ENCODE data around the gene COL7A1. TPM values are rescaled to one million over a fixed set of nuclear protein-coding genes. Genes with fewer than 3 reads are reported as not detected.
A peak's percentile ranks its signal among the peaks of the same experiment; 100 is the strongest.

Gene COL7A1
- total and polyA plus RNA-seq, 2 of the 8 experiments (the other 6 are each of a cell fraction or from before 2014, with no cell fraction given), result 10.7 to 13.9 TPM

GRCh38 chr3:48561045-48561736 lies 33.9 kb downstream of the COL7A1 start:
- H3K27me3 ChIP-seq (replicated peaks in 1 of 4; ENCODE audit: control insufficient read depth in 3 of 4, extremely low read depth in 1 of 4, insufficient read depth in 3 of 4, low read length in 3 of 4), result no peaks in the 10 kb centered on the region
- peak overlapping the region; percentile 64; the same call in 1 of the 2 replicates for H4K8ac ChIP-seq (ENCODE audit: extremely low read depth, insufficient read depth, low read length)
- H4K5ac ChIP-seq (ENCODE audit: insufficient read length, low read depth, low read length), result peak overlapping the region; percentile 73
- peak overlapping the region; percentile 99; the same call in 1 of the 2 replicates for H2BK12ac ChIP-seq (ENCODE audit: low read depth, low read length)
- no peaks in the 10 kb centered on the region; the same call in 1 of the 2 replicates for H3K23me2 ChIP-seq (ENCODE audit: low read depth, low read length)
- FAIRE-seq, result no peak
- H3K9me3 ChIP-seq (ENCODE audit: insufficient read depth in 2 of 2, low read depth in 1 of 2, low read length in 1 of 2), result no peaks in the 10 kb centered on the region
- ChIA-PET POLR2A (ENCODE audit: partially characterized antibody) (interaction anchor here (0.7 to 1.6 kb wide), 12 partner anchors 16 to 161 kb away, joined by 3 to 6 read pairs (median 4); partner anchors contain the start of genes CCDC51, SLC26A6, TMA7 and UQCRC1), CTCF (ENCODE audit: partially characterized antibody) (interaction anchor here (0.7 to 6.7 kb wide), 17 partner anchors 9 to 174 kb away, joined by 3 to 52 read pairs (median 4); partner anchors contain the start of genes CCDC51, SLC26A6 and TMA7)
- H3K27ac ChIP-seq (ENCODE audit: low read depth, low read length), result no peak overlapping the region
- H3K79me1 ChIP-seq (ENCODE audit: low read depth, low read length), result no peaks in the 10 kb centered on the region
- no peak overlapping the region for H3K14ac ChIP-seq (ENCODE audit: insufficient read length)
- peak overlapping the region; percentile 96 for H3K4ac ChIP-seq (replicated peaks; ENCODE audit: insufficient read length, low read depth, low read length)
- WGBS, 2 experiments (ENCODE audit: extremely low coverage in 1 of 2, insufficient coverage in 1 of 2, insufficient read length in 1 of 2, insufficient replicate concordance in 2 of 2, low coverage in 1 of 2, low lambda C conversion rate in 2 of 2, missing lambda C conversion rate in 1 of 2), result 53% methylated on average over 18 of the region's 21 CpGs; no CpG with 5 or more reads in 1 of the 2 experiments
- H3K23ac ChIP-seq (ENCODE audit: insufficient read length), result no peak overlapping the region
- H3K4me1 ChIP-seq (replicated peaks in 1 of 4; ENCODE audit: control insufficient read depth in 3 of 4, insufficient read depth in 4 of 4, low read length in 3 of 4), result peaks cover 4 to 30% (median 18%) of the 10 kb centered on the region in 4 experiments
- H2BK120ac ChIP-seq (replicated peaks; ENCODE audit: low read depth, low read length), result no peak overlapping the region
- H3K4me2 ChIP-seq (ENCODE audit: insufficient read depth in 1 of 2, low read depth in 2 of 2, low read length in 2 of 2), result peak overlapping the region; percentile 59 to 64
- no peak overlapping the region for H3K56ac ChIP-seq (replicated peaks; ENCODE audit: insufficient read length, low read depth, low read length)
- no peaks in the 10 kb centered on the region for H3K79me2 ChIP-seq (ENCODE audit: control insufficient read depth in 1 of 2, insufficient read depth in 2 of 2, low read length in 2 of 2)
- H4K91ac ChIP-seq (replicated peaks; ENCODE audit: insufficient read length, low read length), result peak overlapping the region; percentile 81
- H2AK5ac ChIP-seq (ENCODE audit: low read depth, low read length), result no peak overlapping the region; the same call in 1 of the 2 replicates
- H3K9ac ChIP-seq (replicated peaks in 1 of 4; ENCODE audit: extremely low read depth in 1 of 4, low read depth in 3 of 4, low read length in 3 of 4), result no peak overlapping the region; a peak in 2 of 7 replicates
- DNase-seq (ENCODE audit: low read depth in 1 of 2, low spot score in 2 of 2), result peak; percentile 38 to 86
- peak overlapping the region; percentile 87 for H3K18ac ChIP-seq (ENCODE audit: extremely low read depth, low read length)
- H3K36me3 ChIP-seq (ENCODE audit: control insufficient read depth in 2 of 4, insufficient read depth in 4 of 4, low read length in 3 of 4), result no peaks in the 10 kb centered on the region
- peak overlapping the region; percentile 97; the same call in 1 of the 2 replicates for H2BK15ac ChIP-seq (ENCODE audit: low read length)
- peak overlapping the region; percentile 11; the same call in 1 of the 2 replicates for H2BK20ac ChIP-seq (ENCODE audit: low read length)
- H2BK5ac ChIP-seq (ENCODE audit: low read depth, low read length), result peak overlapping the region; percentile 88; the same call in 1 of the 2 replicates
- peak overlapping the region in 1 of 4 experiments; percentile 46; a peak in 3 of 8 replicates for H3K4me3 ChIP-seq (ENCODE audit: extremely low read depth in 1 of 4, insufficient read depth in 2 of 4, low read depth in 3 of 4, low read length in 4 of 4)
- H2AFZ ChIP-seq (ENCODE audit: low read length), result 0 out of 2 replicates have a peak overlapping the region, but pooled peaks have one; percentile 9
- H4K20me1 ChIP-seq (replicated peaks in 1 of 2; ENCODE audit: control insufficient read depth in 1 of 2, insufficient read depth in 2 of 2, low read length in 2 of 2), result no peaks in the 10 kb centered on the region
- TF ChIP-seq POU5F1 (IDR thresholded peaks at IDR 0.05; ENCODE audit: low read depth, low read length) (no peak), POLR2AphosphoS5 (IDR thresholded peaks at IDR 0.05; ENCODE audit: low read depth, low read length) (no peak), PHF8 (conservative IDR thresholded peaks at IDR 0.05; ENCODE audit: low read depth, low read length) (no peak), SP1 (IDR thresholded peaks at IDR 0.05; ENCODE audit: low read depth, low read length) (no peak), RAD21 (IDR thresholded peaks at IDR 0.05 in 1 of 2, conservative IDR thresholded peaks at IDR 0.05 in 1 of 2; ENCODE audit: low read depth in 2 of 2, low read length in 2 of 2) (peak in 1 of 2 experiments; percentile 18; a peak in 1 of 4 replicates), SP4 (IDR thresholded peaks at IDR 0.05; ENCODE audit: low read length) (no peak), SP2 (IDR thresholded peaks at IDR 0.05; ENCODE audit: low read length) (no peak), CEBPB (IDR thresholded peaks at IDR 0.05; ENCODE audit: low read depth, low read length) (no peak), SUZ12 (IDR thresholded peaks at IDR 0.05; ENCODE audit: low read length) (no peak), HDAC2 (IDR thresholded peaks at IDR 0.05; ENCODE audit: borderline replicate concordance in 1 of 2, low read depth in 2 of 2, low read length in 2 of 2) (no peak), RBBP5 (IDR thresholded peaks at IDR 0.05; ENCODE audit: borderline replicate concordance, low read depth, low read length) (no peak), POLR2A (IDR thresholded peaks at IDR 0.05; ENCODE audit: control extremely low read depth in 1 of 2, low read depth in 2 of 2, low read length in 2 of 2) (peak in 1 of 2 experiments; percentile 28; a peak in 1 of 3 replicates)

Data from H1 (cell line).